ENCODE data around the gene PRUNE2.
"Not testable (repeated sequence)": the region's sequence is repeated elsewhere in the genome, so short reads cannot be mapped to it uniquely, and the experiment has no call there.

PRUNE2 gene

GRCh38 chr9:76800901-76801300, 105.0 kb downstream of the PRUNE2 start:
- no peak for DNase-seq (ENCODE audit: low read depth in 2 of 2, low spot score in 1 of 2)

DNA sequence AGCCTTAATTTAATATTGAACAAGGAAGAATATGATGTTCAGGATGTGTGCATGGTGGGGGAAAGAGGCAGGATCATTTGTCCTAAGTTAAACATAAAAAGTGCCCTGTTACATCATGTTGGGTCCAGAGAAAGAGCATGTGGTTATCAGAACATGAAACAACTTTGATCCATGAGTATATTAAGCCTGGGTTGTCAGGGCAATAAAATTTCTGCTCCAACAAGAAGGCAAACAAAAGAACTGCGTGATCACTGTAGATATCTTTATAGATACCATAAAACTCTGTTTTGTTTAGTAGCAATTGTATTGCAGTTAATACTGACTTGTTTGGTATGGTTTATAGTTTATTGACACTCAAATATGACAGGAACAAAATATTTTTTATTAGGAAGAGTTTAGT, 106.4 kb downstream of the PRUNE2 start:
- DNase-seq (ENCODE audit: low read depth in 2 of 2, low spot score in 1 of 2): no peak

GRCh38 chr9:76798527-76798926, 107.4 kb downstream of the PRUNE2 start:
- DNase-seq (ENCODE audit: low read depth in 2 of 2, low spot score in 1 of 2): no peak

DNA sequence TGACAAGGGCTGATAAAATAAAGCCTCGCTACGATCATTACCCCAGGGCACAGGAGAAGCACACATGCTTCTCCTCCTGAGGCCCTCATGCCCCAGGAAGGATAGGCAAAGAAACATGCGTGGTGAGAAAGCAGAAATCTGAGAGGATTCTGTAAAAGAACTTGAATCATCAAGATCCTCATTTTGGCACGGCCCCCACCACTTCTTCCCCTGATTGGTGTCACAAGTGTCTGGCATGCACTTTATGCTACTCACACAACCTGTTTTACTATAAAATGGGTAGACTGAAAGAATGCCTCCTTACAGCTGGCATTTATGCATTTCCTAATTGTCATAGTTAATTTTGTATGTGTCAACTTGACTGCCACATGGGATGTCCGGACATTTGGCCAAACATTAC, 109.6 kb downstream of the PRUNE2 start:
- no peak for DNase-seq (ENCODE audit: low read depth in 2 of 2, low spot score in 1 of 2)

DNA sequence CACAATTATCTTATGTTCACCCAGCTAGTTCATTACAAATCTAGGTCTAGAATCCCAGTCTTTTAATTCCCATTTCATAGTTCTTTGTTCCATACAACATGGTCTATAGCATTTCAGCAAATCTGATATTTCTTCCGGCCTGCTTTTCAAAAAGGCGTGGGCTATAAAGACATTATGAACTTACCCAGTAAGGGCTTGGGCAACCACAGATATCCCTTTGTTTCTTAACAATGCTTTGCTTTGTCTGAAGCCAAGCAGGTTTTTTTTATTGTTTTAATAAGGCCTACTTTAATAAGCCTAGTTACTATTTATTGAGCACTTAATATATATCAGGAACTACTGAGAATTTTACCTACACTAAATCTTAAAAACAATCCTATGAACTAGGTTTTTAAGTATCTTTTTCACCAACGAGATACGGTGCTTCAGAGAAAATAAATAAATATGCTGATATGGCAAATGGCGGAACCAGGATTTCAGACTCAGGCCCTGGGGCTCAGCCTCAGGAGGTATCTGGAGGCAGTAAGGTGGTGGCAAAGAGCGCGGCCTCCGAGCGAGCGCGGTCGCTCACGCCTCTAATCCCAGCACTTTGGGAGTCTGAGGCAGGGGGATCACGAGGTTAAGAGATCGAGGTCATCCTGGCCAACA, 112.0 kb downstream of the PRUNE2 start:
- no peak for DNase-seq (ENCODE audit: low read depth in 2 of 2, low spot score in 1 of 2)

- no peak for DNase-seq (ENCODE audit: low read depth in 2 of 2, low spot score in 1 of 2)
These were observed 116.1 kb downstream of the PRUNE2 start for GRCh38 chr9:76789840-76790239.

DNA sequence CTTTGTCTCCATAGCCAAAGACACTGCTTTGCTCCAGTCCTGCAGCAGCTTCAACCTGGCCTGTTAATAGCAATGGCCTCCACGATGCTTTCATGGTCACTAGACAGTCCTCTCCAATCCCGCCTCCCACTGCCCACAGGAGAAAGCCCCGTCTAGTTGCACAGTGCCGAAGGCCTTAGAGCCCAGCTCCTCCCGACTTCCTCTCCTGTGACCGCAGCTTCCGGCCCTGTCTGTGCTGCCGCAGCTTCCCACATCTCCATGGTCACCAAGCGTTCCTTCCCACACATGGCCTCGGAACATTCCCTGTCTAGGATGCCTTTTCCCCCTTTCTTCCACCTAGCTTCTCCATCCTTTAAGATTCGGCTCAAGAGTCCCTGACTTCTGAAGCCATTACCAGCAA, 118.2 kb downstream of the PRUNE2 start:
- no peak for DNase-seq (ENCODE audit: low read depth in 2 of 2, low spot score in 1 of 2)

GRCh38 chr9:76785501-76785900, 120.4 kb downstream of the PRUNE2 start:
- DNase-seq (ENCODE audit: low read depth in 2 of 2, low spot score in 1 of 2): no peak

GRCh38 chr9:76784881-76785280, 121.0 kb downstream of the PRUNE2 start:
- no peak for DNase-seq (ENCODE audit: low read depth in 2 of 2, low spot score in 1 of 2)

DNA sequence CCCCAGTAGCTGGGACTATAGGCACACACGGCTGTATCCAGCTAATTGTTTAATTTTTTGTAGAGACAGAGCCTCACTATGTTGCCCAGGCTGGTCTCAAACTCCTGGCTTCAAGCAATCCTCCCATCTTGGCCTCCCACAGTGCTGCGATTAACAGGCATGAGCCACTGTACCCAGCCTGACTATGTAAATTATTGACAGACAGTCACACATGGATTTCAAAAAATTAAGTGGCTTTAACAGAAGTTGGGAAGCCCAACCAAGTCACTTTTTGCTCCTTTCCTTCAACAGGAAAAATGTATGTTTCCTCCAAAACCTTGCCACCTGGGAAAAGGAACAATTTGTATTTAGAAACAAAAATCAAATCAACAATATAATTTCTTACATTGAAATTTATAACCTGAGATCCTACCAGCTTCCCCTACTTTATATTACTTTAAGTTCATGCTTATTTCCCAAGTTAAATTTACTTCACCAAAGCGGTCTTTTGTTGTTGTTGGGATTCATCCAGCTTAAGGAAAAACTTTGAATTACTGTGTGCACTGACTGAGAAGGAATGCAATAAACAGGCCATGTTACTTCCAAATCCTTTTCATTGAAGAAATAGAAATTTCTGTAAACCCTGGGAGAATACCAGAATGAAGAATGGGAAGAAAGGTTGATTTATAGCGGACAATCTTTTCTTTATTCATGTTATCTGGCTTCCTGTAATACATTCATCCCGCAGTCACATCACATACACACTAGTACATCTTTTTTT, 133.0 kb downstream of the PRUNE2 start:
- no peak for DNase-seq (ENCODE audit: low read depth in 2 of 2, low spot score in 1 of 2)

GRCh38 chr9:76766126-76766525, 139.8 kb downstream of the PRUNE2 start:
- DNase-seq (ENCODE audit: low read depth in 2 of 2, low spot score in 1 of 2): no peak

- DNase-seq (ENCODE audit: low read depth in 2 of 2, low spot score in 1 of 2): no peak
These were observed 141.8 kb downstream of the PRUNE2 start, which contains the start of gene PCA3 for GRCh38 chr9:76764138-76764537. PCA3 (plus strand) TSS chr9:76764438.

GRCh38 chr9:76761448-76761847, 144.5 kb downstream of the PRUNE2 start:
- no peak for DNase-seq (ENCODE audit: low read depth in 2 of 2, low spot score in 1 of 2)

DNA sequence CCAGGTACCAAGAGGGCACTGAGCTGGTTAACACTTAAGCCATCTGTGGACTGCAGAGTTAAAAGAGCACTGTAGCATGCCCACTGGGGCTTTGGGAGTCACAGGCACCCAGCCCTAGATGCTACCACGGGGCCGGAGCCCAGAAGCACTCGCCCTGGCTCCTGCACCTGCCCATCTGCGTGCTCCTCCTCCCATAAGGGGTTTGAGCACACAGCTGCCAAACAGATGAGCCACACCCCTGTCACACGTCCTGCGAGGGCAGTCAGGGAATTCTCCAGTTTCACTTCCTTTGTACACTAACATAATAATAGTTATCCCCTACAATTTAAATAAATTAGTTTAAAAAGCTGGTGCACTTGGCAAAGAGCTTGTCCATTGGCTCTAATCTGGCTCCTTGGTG, 146.2 kb downstream of the PRUNE2 start:
- no peak for DNase-seq (ENCODE audit: low read depth in 2 of 2, low spot score in 1 of 2)

- DNase-seq (ENCODE audit: low read depth in 2 of 2, low spot score in 1 of 2): no peak
These were observed 147.4 kb downstream of the PRUNE2 start for GRCh38 chr9:76758476-76758875.

GRCh38 chr9:76756941-76757673, 148.8 kb downstream of the PRUNE2 start:
- no peak for DNase-seq (ENCODE audit: low read depth in 2 of 2, low spot score in 1 of 2)

- DNase-seq (ENCODE audit: low read depth in 2 of 2, low spot score in 1 of 2): no peak
These were observed 149.7 kb downstream of the PRUNE2 start for GRCh38 chr9:76756268-76756640.

- DNase-seq (ENCODE audit: low read depth in 2 of 2, low spot score in 1 of 2): no peak
These were observed 154.9 kb downstream of the PRUNE2 start for GRCh38 chr9:76751001-76751400.

GRCh38 chr9:76744336-76744735, 161.6 kb downstream of the PRUNE2 start:
- DNase-seq (ENCODE audit: low read depth in 2 of 2, low spot score in 1 of 2): no peak

DNA sequence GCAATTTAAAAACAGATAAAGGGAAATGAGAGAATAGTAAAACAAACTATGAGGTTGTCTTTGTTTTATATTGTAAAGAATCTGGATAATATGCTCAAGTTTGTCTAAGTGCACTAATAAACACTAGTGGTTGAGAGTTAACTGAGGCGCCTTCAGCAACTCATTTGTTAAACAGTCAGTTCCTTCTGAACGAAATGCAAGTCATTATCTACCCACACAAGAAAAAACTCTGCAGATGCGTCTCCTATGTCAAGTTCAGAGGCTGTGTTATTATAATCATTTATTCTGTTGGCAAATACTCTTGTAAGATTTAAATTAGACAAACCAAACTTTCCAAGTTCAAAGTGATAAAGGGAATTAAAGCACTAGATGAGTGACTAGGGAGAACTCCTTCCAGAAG, 162.0 kb downstream of the PRUNE2 start:
- DNase-seq (ENCODE audit: low read depth in 2 of 2, low spot score in 1 of 2): no peak

DNA sequence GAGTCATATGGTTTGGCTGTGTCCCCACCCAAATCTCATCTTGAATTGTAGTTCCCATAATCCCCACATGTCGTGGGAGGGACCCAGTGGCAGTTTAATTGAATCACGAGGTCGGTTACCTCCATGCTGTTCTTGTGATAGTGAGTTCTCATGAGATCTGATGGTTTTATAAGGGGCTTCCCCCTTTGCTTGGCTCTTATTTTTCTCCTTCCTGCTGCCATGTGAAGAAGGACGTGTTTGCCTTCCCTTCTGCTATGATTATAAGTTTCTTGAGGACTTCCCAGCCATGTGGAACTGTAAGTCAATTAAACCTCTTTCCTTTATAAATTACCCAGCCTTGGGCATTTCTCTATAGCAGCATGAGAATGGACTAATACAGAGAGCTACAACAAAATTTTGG, 163.0 kb downstream of the PRUNE2 start:
- not testable (repeated sequence) for DNase-seq (ENCODE audit: low read depth in 2 of 2, low spot score in 1 of 2)

- no peak for DNase-seq (ENCODE audit: low read depth in 2 of 2, low spot score in 1 of 2)
These were observed 164.4 kb downstream of the PRUNE2 start for GRCh38 chr9:76741524-76741923.
